Testis (tissue), 3 donors: ENCODE measurements around the gene PLCXD3. TPM values are rescaled to one million over a fixed set of nuclear protein-coding genes. Genes with fewer than 3 reads are reported as not detected.

Experiments
- DNase-seq: peaks from one replicate; pipeline ENCODE4 v3.0.0-alpha.2; 2019
- H3K27ac ChIP-seq, 2 donors: fragments of 200-600 bp; sonication (generic); one replicate each; pipeline ENCODE4 v1.5.1; 2019
- H3K27me3 ChIP-seq: fragments of 200-600 bp; sonication (generic); one replicate; pipeline ENCODE4 v1.5.1; 2019
- H3K36me3 ChIP-seq: fragments of 200-600 bp; sonication (generic); one replicate; pipeline ENCODE4 v1.5.1; 2017; ENCODE audit warnings: low read depth; ENCODE audit errors: missing control alignments
- H3K4me1 ChIP-seq: fragments of 200-600 bp; sonication (generic); one replicate; pipeline ENCODE4 v1.5.1; 2019
- H3K4me3 ChIP-seq, 2 donors: fragments of 200-600 bp; sonication (generic); one replicate each; pipeline ENCODE4 v1.5.1; 2017 to 2019
- H3K9me3 ChIP-seq: fragments of 200-600 bp; sonication (generic); one replicate; pipeline ENCODE4 v1.5.1; 2017
- CTCF ChIP-seq, 3 experiments: fragments of 450-650 bp in 2 of 3; fragments of 200-600 bp in 1 of 3; sonication (generic) in 1 of 3; IDR thresholded peaks; one replicate each; pipeline ENCODE4 v1.5.1; 2016 to 2019; ENCODE audit warnings: antibody characterized with exemption in 3 of 3, mild to moderate bottlenecking in 2 of 3, moderate library complexity in 1 of 3
- POLR2A ChIP-seq: fragments of 450-650 bp; IDR thresholded peaks from one replicate; pipeline ENCODE4 v1.6.1; 2017; ENCODE audit warnings: antibody characterized with exemption, mild to moderate bottlenecking, moderate library complexity
- WGBS, 2 donors: methylation state at CpG; one replicate each; pipeline ENCODE4 v1.1.5; 2018; 5-methylcytosine and 5-hydroxymethylcytosine counted together
- intact Hi-C: fragments of 100-400 bp; cut with DNase I; formaldehyde crosslinking; loops from one replicate; pipeline ENCODE4 v1.15.1; 2023; ENCODE audit warnings: low total_unique reads
- polyA plus RNA-seq: library from polyadenylated mRNA; stranded (reverse); fragments of 350-450 nt; fragmentation: Illumina TruSeq; extraction: RNeasy Lipid Tissue Mini Kit (QIAGEN cat#74804); gene quantifications from one replicate; pipeline ENCODE4 v1.2.3, GENCODE V29; 2014; ENCODE audit warnings: low read depth, low replicate concordance; ENCODE audit not compliant: insufficient read depth
- total RNA-seq, 2 donors: library from RNA; depleted of rRNA; stranded (reverse); fragments of >200 nt; gene quantifications; one replicate each; pipeline ENCODE4 v1.2.3, GENCODE V29; 2016

PLCXD3 gene
- total and polyA plus RNA-seq, 3 donors from 2014 or later: 0.78 to 1.8 (median 1.7) TPM

- intact Hi-C loops: no loop called here
- peaks cover 7% of the 10 kb centered on the region for H3K4me1 ChIP-seq
- TF ChIP-seq CTCF (IDR thresholded peaks at IDR 0.05) (no peak), POLR2A (no peak)
- no peaks in the 10 kb centered on the region for H3K36me3 ChIP-seq
- no peak overlapping the region for H3K27ac ChIP-seq
- no peaks in the 10 kb centered on the region for H3K9me3 ChIP-seq
- no peak overlapping the region for H3K4me3 ChIP-seq
- H3K27me3 ChIP-seq: no peaks in the 10 kb centered on the region
- DNase-seq: no peak
- 60 to 70% methylated on average over 4 of the region's 4 CpGs for WGBS, 2 donors
Measured at GRCh38 chr5:41526699-41527098, 16.3 kb upstream of the PLCXD3 start.

GRCh38 chr5:41524174-41524573 is 13.8 kb upstream of the PLCXD3 start:
- no peak for DNase-seq
- no peak for TF ChIP-seq POLR2A
- TF ChIP-seq CTCF (IDR thresholded peaks at IDR 0.05): peak in 1 of 3 experiments; percentile 11
- no peak overlapping the region for H3K27ac ChIP-seq
- no peaks in the 10 kb centered on the region for H3K9me3 ChIP-seq
- peaks cover 7% of the 10 kb centered on the region for H3K4me1 ChIP-seq
- intact Hi-C loops: no loop called here
- H3K27me3 ChIP-seq: no peaks in the 10 kb centered on the region
- H3K36me3 ChIP-seq: no peaks in the 10 kb centered on the region
- no peak overlapping the region for H3K4me3 ChIP-seq

GRCh38 chr5:41522193-41522786 is 11.9 kb upstream of the PLCXD3 start:
- no peak for DNase-seq
- Histone ChIP-seq H3K4me1 (no peaks in the 10 kb centered on the region), H3K9me3 (no peaks in the 10 kb centered on the region), H3K27me3 (no peaks in the 10 kb centered on the region), H3K36me3 (no peaks in the 10 kb centered on the region), H3K4me3 (no peak overlapping the region), H3K27ac (no peak overlapping the region)
- TF ChIP-seq CTCF (IDR thresholded peaks at IDR 0.05) (no peak), POLR2A (no peak)
- 90 to 94% methylated on average over 2 of the region's 2 CpGs for WGBS, 2 donors
- intact Hi-C loops: no loop called here

- H3K36me3 ChIP-seq: no peaks in the 10 kb centered on the region
- H3K27ac ChIP-seq: no peak overlapping the region
- no peak for DNase-seq
- intact Hi-C loops: no loop called here
- no peaks in the 10 kb centered on the region for H3K9me3 ChIP-seq
- TF ChIP-seq CTCF (IDR thresholded peaks at IDR 0.05) (no peak), POLR2A (no peak)
- 62 to 68% methylated on average over 6 of the region's 6 CpGs for WGBS, 2 donors
- H3K27me3 ChIP-seq: no peaks in the 10 kb centered on the region
- H3K4me1 ChIP-seq: no peaks in the 10 kb centered on the region
- no peak overlapping the region for H3K4me3 ChIP-seq
Measured at GRCh38 chr5:41519801-41520200, 9.4 kb upstream of the PLCXD3 start.

- no peak overlapping the region for H3K27ac ChIP-seq
- intact Hi-C loops: no loop called here
- no peaks in the 10 kb centered on the region for H3K4me1 ChIP-seq
- no peaks in the 10 kb centered on the region for H3K36me3 ChIP-seq
- no peak overlapping the region for H3K4me3 ChIP-seq
- H3K27me3 ChIP-seq: no peaks in the 10 kb centered on the region
- TF ChIP-seq CTCF (IDR thresholded peaks at IDR 0.05) (no peak), POLR2A (no peak)
- DNase-seq: no peak
- no peaks in the 10 kb centered on the region for H3K9me3 ChIP-seq
Measured at GRCh38 chr5:41517909-41518308, 7.5 kb upstream of the PLCXD3 start.
